Mucosa of descending colon (tissue), 3 donors: ENCODE measurements around the gene SMAP2. TPM values are rescaled to one million over a fixed set of nuclear protein-coding genes. Genes with fewer than 3 reads are reported as not detected.
A peak's percentile ranks its signal among the peaks of the same experiment; 100 is the strongest.

Experiments used
- ATAC-seq: fragments of 200-7000 bp; cut with Tn5 transposase; one replicate; pipeline ENCODE4 v1.9.1; 2020; ENCODE audit warnings: mild to moderate bottlenecking, moderate library complexity
- DNase-seq, 3 donors: peaks; one replicate each; pipeline ENCODE4 v3.0.0-alpha.2; 2020
- H3K36me3 ChIP-seq: fragments of 200-600 bp; one replicate; pipeline ENCODE4 v1.8.0; 2021; ENCODE audit warnings: low read depth, mild to moderate bottlenecking
- H3K4me1 ChIP-seq: fragments of 200-600 bp; one replicate; pipeline ENCODE4 v1.8.0; 2021; ENCODE audit warnings: low read depth, mild to moderate bottlenecking
- H3K4me3 ChIP-seq: fragments of 200-600 bp; one replicate; pipeline ENCODE4 v1.8.0; 2021; ENCODE audit warnings: mild to moderate bottlenecking
- H3K9me3 ChIP-seq: fragments of 200-600 bp; one replicate; pipeline ENCODE4 v1.8.0; 2021; ENCODE audit warnings: mild to moderate bottlenecking
- intact Hi-C, 2 donors: fragments of 100-400 bp; cut with DNase I in 1 of 2; cut with micrococcal nuclease in 1 of 2; formaldehyde crosslinking; loops; one replicate each; pipeline versions ENCODE4 v1.11.0 to v1.11.1; 2022; cut with DNase I, micrococcal nuclease
- total RNA-seq, 3 donors: library from RNA; stranded (reverse); fragmentation: NEBNext Ultra II Directional in 2 of 3; extraction: Animal tissue kit (Norgen Biotek cat#: 25700) in 2 of 3; gene quantifications; one replicate each; pipeline versions ENCODE4 v1.2.1 to v1.2.4, GENCODE V29; 2021 to 2023
- TF ChIP-seq, protein P1 (sequence below): fragments of 200-600 bp; IDR thresholded peaks from one replicate; pipeline ENCODE4 v1.8.0; 2022; ENCODE audit warnings: antibody characterized with exemption, mild to moderate bottlenecking
- donor health status: DM: no; HTN: no; CAD: no; lungs with moderate emphysema.
- donor health status: DM: no; HTN: no; CAD: no.
- donor health status: DM: no; HTN: yes; CAD: no.

Gene SMAP2
- total RNA-seq, 3 donors from 2014 or later: 22.0 to 35.6 (median 24.7) TPM

DNA sequence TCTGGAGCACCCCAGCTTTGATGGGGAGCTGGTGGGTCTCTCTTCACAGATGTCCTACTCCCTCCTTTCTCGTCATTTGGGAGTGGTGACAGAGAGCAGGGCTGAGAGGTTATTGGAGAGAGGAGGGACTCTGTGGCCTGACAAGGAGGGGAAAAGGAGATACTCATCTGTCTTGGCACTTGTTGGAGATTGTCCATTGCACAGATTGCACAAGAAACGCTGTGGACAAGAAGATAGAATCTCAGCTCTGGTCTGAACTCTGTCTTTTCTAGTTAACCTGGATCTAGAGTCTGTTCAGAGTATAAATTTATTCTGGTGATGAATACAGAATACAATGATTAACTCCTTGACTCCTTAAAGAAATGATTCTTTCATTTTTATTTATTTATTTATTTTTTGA, 22.4 kb upstream of the SMAP2 start:
- ATAC-seq: no peak
- TF ChIP-seq, protein P1, sequence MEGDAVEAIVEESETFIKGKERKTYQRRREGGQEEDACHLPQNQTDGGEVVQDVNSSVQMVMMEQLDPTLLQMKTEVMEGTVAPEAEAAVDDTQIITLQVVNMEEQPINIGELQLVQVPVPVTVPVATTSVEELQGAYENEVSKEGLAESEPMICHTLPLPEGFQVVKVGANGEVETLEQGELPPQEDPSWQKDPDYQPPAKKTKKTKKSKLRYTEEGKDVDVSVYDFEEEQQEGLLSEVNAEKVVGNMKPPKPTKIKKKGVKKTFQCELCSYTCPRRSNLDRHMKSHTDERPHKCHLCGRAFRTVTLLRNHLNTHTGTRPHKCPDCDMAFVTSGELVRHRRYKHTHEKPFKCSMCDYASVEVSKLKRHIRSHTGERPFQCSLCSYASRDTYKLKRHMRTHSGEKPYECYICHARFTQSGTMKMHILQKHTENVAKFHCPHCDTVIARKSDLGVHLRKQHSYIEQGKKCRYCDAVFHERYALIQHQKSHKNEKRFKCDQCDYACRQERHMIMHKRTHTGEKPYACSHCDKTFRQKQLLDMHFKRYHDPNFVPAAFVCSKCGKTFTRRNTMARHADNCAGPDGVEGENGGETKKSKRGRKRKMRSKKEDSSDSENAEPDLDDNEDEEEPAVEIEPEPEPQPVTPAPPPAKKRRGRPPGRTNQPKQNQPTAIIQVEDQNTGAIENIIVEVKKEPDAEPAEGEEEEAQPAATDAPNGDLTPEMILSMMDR: no peak
- Histone ChIP-seq H3K36me3 (no peaks in the 10 kb centered on the region), H3K4me1 (no peaks in the 10 kb centered on the region), H3K9me3 (no peaks in the 10 kb centered on the region), H3K4me3 (no peak overlapping the region)
- intact Hi-C loops: loop anchor here in 1 of 2 donors (10.0 kb wide), 1 partner anchor 54 kb away; no protein-coding TSS in a partner anchor
- no peak for DNase-seq

DNA sequence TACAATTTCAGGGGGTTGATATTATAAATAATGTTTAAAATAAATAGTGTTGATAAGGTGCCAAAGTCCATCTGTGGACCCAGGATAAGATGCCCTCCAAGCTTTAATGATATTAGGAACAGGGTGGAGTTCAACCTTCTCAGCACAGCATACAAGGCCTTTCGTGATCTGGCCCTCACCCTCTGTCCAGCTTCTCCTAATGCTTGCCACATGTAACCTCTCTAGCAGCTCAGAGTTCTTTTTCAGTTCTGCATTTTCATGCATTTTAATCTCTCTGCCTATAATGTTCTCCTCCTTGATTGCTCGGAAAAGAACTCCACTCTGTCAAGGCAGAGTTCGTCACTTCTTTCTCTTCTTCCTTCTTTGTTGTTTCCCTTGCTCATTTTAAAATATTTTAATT, 21.4 kb upstream of the SMAP2 start:
- no peak for DNase-seq
- H3K36me3 ChIP-seq: no peaks in the 10 kb centered on the region
- no peak overlapping the region for H3K4me3 ChIP-seq
- H3K9me3 ChIP-seq: no peaks in the 10 kb centered on the region
- TF ChIP-seq, protein P1: no peak
- ATAC-seq: peak; percentile 41
- no peaks in the 10 kb centered on the region for H3K4me1 ChIP-seq
- intact Hi-C loops: loop anchor here in 1 of 2 donors (10.0 kb wide), 1 partner anchor 53 kb away; no protein-coding TSS in a partner anchor

DNA sequence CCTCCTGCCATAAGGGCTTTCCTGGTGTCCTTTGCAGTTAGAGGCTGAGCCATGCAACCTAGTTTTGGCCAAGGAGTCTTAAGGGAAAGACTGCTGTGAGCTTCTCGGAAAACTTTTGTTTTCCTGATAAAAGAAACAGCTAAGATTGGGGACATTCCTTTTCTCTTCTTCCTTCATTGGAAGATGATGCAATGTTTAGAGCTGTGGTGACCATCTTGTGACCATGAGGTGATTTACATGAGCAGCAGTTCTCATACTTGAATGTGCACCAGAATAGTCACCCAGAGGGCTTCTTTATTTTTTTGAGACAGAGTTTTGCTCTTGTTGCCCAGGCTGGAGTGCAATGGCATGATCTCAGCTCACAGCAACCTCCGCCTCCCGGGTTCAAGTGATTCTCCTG, 20.4 kb upstream of the SMAP2 start:
- H3K4me3 ChIP-seq: no peak overlapping the region
- peaks cover 6% of the 10 kb centered on the region for H3K9me3 ChIP-seq
- DNase-seq (no peak), ATAC-seq (no peak)
- intact Hi-C loops: loop anchor here in 1 of 2 donors (10.0 kb wide), 1 partner anchor 52 kb away; no protein-coding TSS in a partner anchor
- TF ChIP-seq, protein P1: no peak
- no peaks in the 10 kb centered on the region for H3K4me1 ChIP-seq
- H3K36me3 ChIP-seq: no peaks in the 10 kb centered on the region

DNA sequence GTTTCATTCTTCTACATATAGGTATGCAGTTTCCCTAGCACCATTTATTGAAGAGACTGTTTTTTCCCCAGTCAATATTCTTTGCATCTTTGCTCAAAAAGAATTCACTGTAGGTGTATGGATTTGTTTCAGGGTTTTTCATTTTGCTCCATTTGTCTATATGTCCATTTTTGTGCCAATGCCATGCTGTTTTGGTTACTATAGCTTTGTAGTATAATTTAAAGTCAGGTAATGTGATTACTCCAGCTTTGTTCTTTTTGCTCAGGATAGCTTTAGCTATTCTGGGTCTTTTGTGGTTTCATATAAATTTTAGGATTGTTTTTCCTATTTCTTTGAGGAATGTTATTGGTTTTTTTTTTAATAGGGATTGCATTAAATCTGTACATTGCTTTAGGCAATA, 15.9 kb upstream of the SMAP2 start:
- TF ChIP-seq, protein P1: no peak
- DNase-seq: no peak
- Histone ChIP-seq H3K4me1 (no peaks in the 10 kb centered on the region), H3K4me3 (no peak overlapping the region), H3K9me3 (peaks cover 9% of the 10 kb centered on the region), H3K36me3 (no peaks in the 10 kb centered on the region)
- ATAC-seq: no peak
- intact Hi-C loops: loop anchor here in 1 of 2 donors (10.0 kb wide), 1 partner anchor 47 kb away; no protein-coding TSS in a partner anchor

DNA sequence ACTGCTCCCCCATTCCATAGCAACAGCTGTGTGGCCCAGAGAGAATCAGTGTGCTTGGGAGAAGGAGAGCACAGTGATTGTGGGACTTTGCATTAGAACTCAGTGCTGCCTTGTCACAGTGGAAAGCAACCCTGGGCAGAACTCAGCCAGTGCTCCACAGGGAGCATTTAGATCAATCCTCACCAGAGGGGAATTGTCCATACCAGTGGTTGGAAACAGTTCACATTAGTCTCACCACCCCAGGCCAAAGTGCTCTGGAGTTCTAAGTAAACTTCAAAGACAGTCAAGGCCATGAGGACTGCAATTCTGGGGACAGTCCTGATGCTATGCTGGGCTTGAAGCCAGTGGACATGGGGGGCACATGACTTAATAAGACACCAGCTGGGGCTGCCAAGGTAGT, 12.9 kb upstream of the SMAP2 start:
- Histone ChIP-seq H3K4me1 (no peaks in the 10 kb centered on the region), H3K36me3 (no peaks in the 10 kb centered on the region), H3K4me3 (no peak overlapping the region), H3K9me3 (peaks cover 9% of the 10 kb centered on the region)
- intact Hi-C loops: no loop called here
- ATAC-seq: no peak
- TF ChIP-seq, protein P1: no peak
- no peak for DNase-seq

DNA sequence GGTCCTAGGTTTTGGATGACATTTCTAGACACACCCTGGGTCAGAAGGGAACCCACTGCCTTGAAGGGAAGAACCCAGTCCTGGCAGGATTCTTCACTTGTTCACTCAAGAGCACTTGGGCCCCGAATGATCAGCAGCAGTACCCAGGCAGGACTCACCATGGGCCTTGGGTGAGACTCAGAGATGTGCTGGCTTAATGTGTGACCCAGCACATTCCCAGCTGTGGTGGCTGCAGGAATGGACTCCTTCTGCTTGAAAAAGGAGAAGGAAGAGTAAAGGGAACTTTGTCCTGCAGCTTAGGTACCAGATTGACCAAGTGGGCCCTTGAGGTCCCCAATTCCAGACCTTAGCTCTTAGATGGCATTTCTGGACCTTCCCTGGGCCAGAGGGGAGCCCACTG, 12.3 kb upstream of the SMAP2 start:
- DNase-seq: no peak
- Histone ChIP-seq H3K4me1 (no peaks in the 10 kb centered on the region), H3K9me3 (peaks cover 9% of the 10 kb centered on the region), H3K36me3 (no peaks in the 10 kb centered on the region), H3K4me3 (no peak overlapping the region)
- intact Hi-C loops: no loop called here
- no peak for ATAC-seq
- TF ChIP-seq, protein P1: no peak
